ENCODE data around the gene TEDC1. TPM values are rescaled to one million over a fixed set of nuclear protein-coding genes. Genes with fewer than 3 reads are reported as not detected.

The TEDC1 gene
- total and polyA plus RNA-seq, 3 donors from 2014 or later, result 8.8 to 16.7 (median 16.4) TPM

GRCh38 chr14:105497671-105498429, 6.8 kb downstream of the TEDC1 start:
- 81 to 85% methylated on average over 13 to 31 of the region's 31 CpGs for WGBS, 2 donors
- no peaks in the 10 kb centered on the region for H3K36me3 ChIP-seq (ENCODE audit: low read depth, missing control alignments)

DNA sequence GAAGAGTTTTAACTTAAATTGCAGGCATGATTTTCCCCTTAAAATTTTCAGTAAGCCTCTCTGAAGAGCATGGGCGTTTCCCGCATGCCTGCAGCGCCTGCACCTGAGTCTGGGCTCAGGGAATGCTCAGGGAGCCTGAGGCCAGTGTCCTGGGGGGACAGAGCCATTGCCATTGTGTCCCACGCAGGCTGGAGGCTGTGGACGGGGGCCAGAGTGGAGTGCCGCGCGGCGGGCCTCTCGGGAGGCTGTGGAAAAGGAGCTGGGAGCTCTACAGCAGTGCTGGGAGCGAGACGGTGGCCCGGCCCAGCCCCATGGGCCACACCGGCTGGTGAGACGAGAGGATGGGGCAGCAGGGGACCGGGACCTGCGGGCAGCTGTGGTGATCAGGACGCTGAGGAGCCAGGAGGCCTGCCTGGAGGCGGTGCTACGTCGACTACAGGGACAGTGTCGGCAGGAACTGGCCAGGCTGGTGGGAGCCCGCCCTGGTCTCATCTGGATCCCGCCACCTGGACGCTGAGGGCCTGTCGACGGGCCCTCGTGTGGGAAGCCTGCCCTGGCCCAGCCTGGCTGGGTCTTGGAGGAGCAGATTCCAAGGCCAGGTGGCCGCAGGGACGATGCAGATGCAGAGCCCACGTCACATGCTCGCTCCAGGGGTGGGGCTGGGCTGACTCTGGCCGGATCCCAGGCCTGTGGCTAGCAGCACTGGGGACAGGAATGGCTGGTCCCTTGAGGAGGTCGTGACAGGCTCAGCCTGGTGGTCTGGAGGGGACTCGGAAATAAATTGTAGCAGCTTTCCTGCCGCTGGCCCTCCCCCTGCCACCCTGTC, 7.6 kb downstream of the TEDC1 start:
- H3K4me1 ChIP-seq, result peaks cover 9% of the 10 kb centered on the region
- H3K4me3 ChIP-seq, result no peak overlapping the region
- DNase-seq, result no peak
- H3K27me3 ChIP-seq, result no peaks in the 10 kb centered on the region
- H3K9me3 ChIP-seq, result no peaks in the 10 kb centered on the region
- intact Hi-C loops (cut with DNase I; ENCODE audit: low total_unique reads), result no loop called here
- no peak for TF ChIP-seq POLR2A (IDR thresholded peaks at IDR 0.05)
- TF ChIP-seq, protein P1, sequence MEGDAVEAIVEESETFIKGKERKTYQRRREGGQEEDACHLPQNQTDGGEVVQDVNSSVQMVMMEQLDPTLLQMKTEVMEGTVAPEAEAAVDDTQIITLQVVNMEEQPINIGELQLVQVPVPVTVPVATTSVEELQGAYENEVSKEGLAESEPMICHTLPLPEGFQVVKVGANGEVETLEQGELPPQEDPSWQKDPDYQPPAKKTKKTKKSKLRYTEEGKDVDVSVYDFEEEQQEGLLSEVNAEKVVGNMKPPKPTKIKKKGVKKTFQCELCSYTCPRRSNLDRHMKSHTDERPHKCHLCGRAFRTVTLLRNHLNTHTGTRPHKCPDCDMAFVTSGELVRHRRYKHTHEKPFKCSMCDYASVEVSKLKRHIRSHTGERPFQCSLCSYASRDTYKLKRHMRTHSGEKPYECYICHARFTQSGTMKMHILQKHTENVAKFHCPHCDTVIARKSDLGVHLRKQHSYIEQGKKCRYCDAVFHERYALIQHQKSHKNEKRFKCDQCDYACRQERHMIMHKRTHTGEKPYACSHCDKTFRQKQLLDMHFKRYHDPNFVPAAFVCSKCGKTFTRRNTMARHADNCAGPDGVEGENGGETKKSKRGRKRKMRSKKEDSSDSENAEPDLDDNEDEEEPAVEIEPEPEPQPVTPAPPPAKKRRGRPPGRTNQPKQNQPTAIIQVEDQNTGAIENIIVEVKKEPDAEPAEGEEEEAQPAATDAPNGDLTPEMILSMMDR (IDR thresholded peaks at IDR 0.05), result no peak
- 85 to 88% methylated on average over 27 to 36 of the region's 36 CpGs for WGBS, 2 donors
- no peak overlapping the region for H3K27ac ChIP-seq
- H3K36me3 ChIP-seq (ENCODE audit: low read depth, missing control alignments), result no peaks in the 10 kb centered on the region

More at GRCh38 chr14:105497671-105498429, 6.8 kb downstream of the TEDC1 start:
- no peak for TF ChIP-seq POLR2A (IDR thresholded peaks at IDR 0.05)
- TF ChIP-seq, protein P1 (IDR thresholded peaks at IDR 0.05), result no peak
- intact Hi-C loops (cut with DNase I; ENCODE audit: low total_unique reads), result no loop called here
- no peak for DNase-seq
- H3K27ac ChIP-seq, result no peak overlapping the region
- no peaks in the 10 kb centered on the region for H3K9me3 ChIP-seq
- no peak overlapping the region for H3K4me3 ChIP-seq
- H3K4me1 ChIP-seq, result peaks cover 9% of the 10 kb centered on the region
- H3K27me3 ChIP-seq, result no peaks in the 10 kb centered on the region

- intact Hi-C loops (cut with DNase I; ENCODE audit: low total_unique reads), result no loop called here
- Histone ChIP-seq H3K27me3 (no peaks in the 10 kb centered on the region), H3K4me1 (peaks cover 9% of the 10 kb centered on the region), H3K4me3 (no peak overlapping the region), H3K27ac (no peak overlapping the region), H3K36me3 (ENCODE audit: low read depth, missing control alignments) (no peaks in the 10 kb centered on the region), H3K9me3 (no peaks in the 10 kb centered on the region)
- peak; percentile 50 for DNase-seq
- no peak for TF ChIP-seq POLR2A (IDR thresholded peaks at IDR 0.05)
- TF ChIP-seq, protein P1 (IDR thresholded peaks at IDR 0.05), result no peak
- WGBS, 2 donors, result 60 to 70% methylated on average over 1 to 27 of the region's 27 CpGs
Observed at GRCh38 chr14:105499256-105500035, 8.4 kb downstream of the TEDC1 start.

GRCh38 chr14:105500036-105500725, 9.1 kb downstream of the TEDC1 start:
- intact Hi-C loops (cut with DNase I; ENCODE audit: low total_unique reads), result no loop called here
- H3K9me3 ChIP-seq, result no peaks in the 10 kb centered on the region
- WGBS, 2 donors, result 82 to 86% methylated on average over 18 to 21 of the region's 21 CpGs
- peaks cover 9% of the 10 kb centered on the region for H3K4me1 ChIP-seq
- no peak for DNase-seq
- no peak for TF ChIP-seq POLR2A (IDR thresholded peaks at IDR 0.05)
- TF ChIP-seq, protein P1 (IDR thresholded peaks at IDR 0.05), result no peak
- no peak overlapping the region for H3K4me3 ChIP-seq
- H3K27me3 ChIP-seq, result no peaks in the 10 kb centered on the region
- H3K27ac ChIP-seq, result no peak overlapping the region
- H3K36me3 ChIP-seq (ENCODE audit: low read depth, missing control alignments), result no peaks in the 10 kb centered on the region

Measured in testis (tissue), 3 donors.